Neural progenitor cell (in vitro differentiated cells): ENCODE data around the gene ZXDC. TPM values are rescaled to one million over a fixed set of nuclear protein-coding genes. Genes with fewer than 3 reads are reported as not detected.

Source experiments
- DNase-seq: peaks from one replicate; pipeline ENCODE4 v3.0.0-alpha.2; 2016; ENCODE audit warnings: low spot score
- H2AFZ ChIP-seq: fragments of 200-600 bp; sonication (generic); replicated peaks from 2 replicates; pipeline ENCODE4 v1.6.1; 2016; ENCODE audit warnings: antibody characterized with exemption
- H3F3A ChIP-seq: fragments of 200-600 bp; sonication (generic); 2 replicates; pipeline ENCODE4 v1.6.1; 2016; ENCODE audit warnings: antibody characterized with exemption, low read depth
- H3K27ac ChIP-seq: fragments of 200-600 bp; sonication (generic); 2 replicates; pipeline ENCODE4 v1.5.1; 2016; ENCODE audit warnings: mild to moderate bottlenecking
- H3K27me3 ChIP-seq: fragments of 200-600 bp; sonication (generic); 2 replicates; pipeline ENCODE4 v1.6.1; 2016; ENCODE audit warnings: mild to moderate bottlenecking, moderate library complexity
- H3K36me3 ChIP-seq: fragments of 200-600 bp; sonication (generic); 2 replicates; pipeline ENCODE4 v1.5.1; 2016
- H3K4me1 ChIP-seq: fragments of 200-600 bp; sonication (generic); 2 replicates; pipeline ENCODE4 v1.6.1; 2016; ENCODE audit warnings: mixed run types
- H3K4me2 ChIP-seq: fragments of 200-600 bp; sonication (generic); 2 replicates; pipeline ENCODE4 v1.6.1; 2016
- H3K4me3 ChIP-seq: fragments of 200-600 bp; sonication (generic); 2 replicates; pipeline ENCODE4 v1.5.1; 2016
- H3K79me2 ChIP-seq: fragments of 200-600 bp; sonication (generic); 2 replicates; pipeline ENCODE4 v1.6.1; 2016; ENCODE audit warnings: low read depth
- H3K9ac ChIP-seq: fragments of 200-600 bp; sonication (generic); 2 replicates; pipeline ENCODE4 v1.6.1; 2016
- H3K9me3 ChIP-seq: fragments of 200-600 bp; sonication (generic); 2 replicates; pipeline ENCODE4 v1.5.1; 2016; ENCODE audit warnings: low read depth
- H4K20me1 ChIP-seq: fragments of 200-600 bp; sonication (generic); 2 replicates; pipeline ENCODE4 v1.6.1; 2016; ENCODE audit warnings: low read depth
- H3K27ac Mint-ChIP-seq: 3 replicates; pipeline ENCODE4 v1.8.0; 2021; ENCODE audit warnings: mixed read lengths
- H3K27me3 Mint-ChIP-seq: 2 replicates; pipeline ENCODE4 v1.8.0; 2022; ENCODE audit warnings: low read depth, mild to moderate bottlenecking, inconsistent platforms, moderate library complexity, mixed read lengths; ENCODE audit not compliant: insufficient read depth
- H3K36me3 Mint-ChIP-seq: 3 replicates; pipeline ENCODE4 v1.8.0; 2021; ENCODE audit warnings: mixed read lengths
- H3K4me1 Mint-ChIP-seq: 3 replicates; pipeline ENCODE4 v1.8.0; 2021; ENCODE audit warnings: mixed read lengths
- H3K4me3 Mint-ChIP-seq: 3 replicates; pipeline ENCODE4 v1.8.0; 2021; ENCODE audit warnings: mild to moderate bottlenecking, moderate library complexity, mixed read lengths
- H3K9me3 Mint-ChIP-seq: 3 replicates; pipeline ENCODE4 v1.8.0; 2020; ENCODE audit warnings: mixed read lengths
- CTCF ChIP-seq: fragments of 200-600 bp; sonication (generic); IDR thresholded peaks from 2 replicates; pipeline ENCODE4 v1.5.1; 2017; ENCODE audit warnings: antibody characterized with exemption, mild to moderate bottlenecking
- EZH2 ChIP-seq: fragments of 200-600 bp; sonication (generic); IDR thresholded peaks from 2 replicates; pipeline ENCODE4 v1.6.1; 2017; ENCODE audit warnings: antibody characterized with exemption, mild to moderate bottlenecking, moderate library complexity
- EZH2phosphoT487 ChIP-seq: fragments of 200-600 bp; sonication (generic); IDR thresholded peaks from 2 replicates; pipeline ENCODE4 v1.6.1; 2017; ENCODE audit warnings: antibody characterized with exemption
- total RNA-seq: library from RNA; depleted of rRNA; stranded (reverse); fragments of >200 nt; gene quantifications from 2 replicates; pipeline ENCODE4 v1.2.3, GENCODE V29; 2015; ENCODE audit warnings: low replicate concordance

ZXDC gene
- total RNA-seq, 1 donor from 2014 or later = 12.4 TPM

- H3K27ac ChIP-seq = no peak overlapping the region
- H3K27me3 ChIP-seq = no peaks in the 10 kb centered on the region
- H3K4me3 ChIP-seq = no peak overlapping the region
- Mint-ChIP-seq H3K9me3 (no peaks in the 10 kb centered on the region), H3K27ac (no peak overlapping the region), H3K4me3 (no peak overlapping the region), H3K4me1 (peaks cover 8% of the 10 kb centered on the region), H3K27me3 (no peaks in the 10 kb centered on the region), H3K36me3 (peaks cover 1% of the 10 kb centered on the region)
- H3K36me3 ChIP-seq = no peaks in the 10 kb centered on the region
- no peak for DNase-seq
- H3K4me2 ChIP-seq = no peak overlapping the region
- H4K20me1 ChIP-seq = no peaks in the 10 kb centered on the region
- H3K4me1 ChIP-seq = peaks cover 12% of the 10 kb centered on the region
- no peaks in the 10 kb centered on the region for H3F3A ChIP-seq
- H3K79me2 ChIP-seq = no peaks in the 10 kb centered on the region
- H2AFZ ChIP-seq = no peak overlapping the region
- no peaks in the 10 kb centered on the region for H3K9me3 ChIP-seq
- no peak overlapping the region for H3K9ac ChIP-seq
- no peak for TF ChIP-seq EZH2phosphoT487
- no peak for TF ChIP-seq EZH2
- no peak for TF ChIP-seq CTCF
Observed at GRCh38 chr3:126414406-126414805, 61.3 kb downstream of the ZXDC start.

GRCh38 chr3:126413693-126414080 lies 62.0 kb downstream of the ZXDC start:
- Histone ChIP-seq H3K27me3 (no peaks in the 10 kb centered on the region), H3K27ac (no peak overlapping the region), H3K9me3 (no peaks in the 10 kb centered on the region), H3K4me3 (no peak overlapping the region), H3K79me2 (no peaks in the 10 kb centered on the region), H3K9ac (no peak overlapping the region), H3K4me1 (peaks cover 12% of the 10 kb centered on the region), H3F3A (no peaks in the 10 kb centered on the region), H2AFZ (no peak overlapping the region), H3K36me3 (no peaks in the 10 kb centered on the region), H4K20me1 (no peaks in the 10 kb centered on the region), H3K4me2 (no peak overlapping the region)
- H3K27ac Mint-ChIP-seq = no peak overlapping the region
- peaks cover 1% of the 10 kb centered on the region for H3K36me3 Mint-ChIP-seq
- H3K4me3 Mint-ChIP-seq = no peak overlapping the region
- DNase-seq = no peak
- peaks cover 8% of the 10 kb centered on the region for H3K4me1 Mint-ChIP-seq
- no peak for TF ChIP-seq EZH2
- TF ChIP-seq CTCF = no peak
- no peak for TF ChIP-seq EZH2phosphoT487
- H3K9me3 Mint-ChIP-seq = no peaks in the 10 kb centered on the region
- no peaks in the 10 kb centered on the region for H3K27me3 Mint-ChIP-seq

- no peak for DNase-seq
- no peaks in the 10 kb centered on the region for H3K27me3 Mint-ChIP-seq
- Histone ChIP-seq H3K9me3 (no peaks in the 10 kb centered on the region), H3K36me3 (no peaks in the 10 kb centered on the region), H3K27me3 (no peaks in the 10 kb centered on the region), H3K9ac (no peak overlapping the region), H4K20me1 (no peaks in the 10 kb centered on the region), H3F3A (no peaks in the 10 kb centered on the region), H3K27ac (no peak overlapping the region), H3K4me3 (no peak overlapping the region), H3K4me1 (peaks cover 12% of the 10 kb centered on the region), H3K4me2 (no peak overlapping the region), H3K79me2 (no peaks in the 10 kb centered on the region), H2AFZ (no peak overlapping the region)
- peaks cover 8% of the 10 kb centered on the region for H3K4me1 Mint-ChIP-seq
- H3K4me3 Mint-ChIP-seq = no peak overlapping the region
- H3K36me3 Mint-ChIP-seq = peaks cover 1% of the 10 kb centered on the region
- TF ChIP-seq EZH2 (no peak), EZH2phosphoT487 (no peak), CTCF (no peak)
- no peaks in the 10 kb centered on the region for H3K9me3 Mint-ChIP-seq
- no peak overlapping the region for H3K27ac Mint-ChIP-seq
Observed at GRCh38 chr3:126412841-126413692, 62.6 kb downstream of the ZXDC start.
